Heart left ventricle (tissue), 16 donors: ENCODE data around the gene GRIA3. TPM values are rescaled to one million over a fixed set of nuclear protein-coding genes. Genes with fewer than 3 reads are reported as not detected.

ENCODE experiments used
- ATAC-seq, 4 donors: fragments of 200-7000 bp; cut with Tn5 transposase; one replicate each; pipeline ENCODE4 v1.9.1; 2020 to 2022; ENCODE audit warnings: moderate library complexity in 4 of 4, mild to moderate bottlenecking in 3 of 4, moderate number of reproducible peaks in 1 of 4
- DNase-seq, 5 donors: peaks; one replicate each; pipeline ENCODE4 v3.0.0-alpha.2; 2020
- H3K27ac ChIP-seq, 12 donors: fragments of 200-600 bp; sonication (generic) in 4 of 12; one replicate each; pipeline versions ENCODE4 v1.5.0 to v1.8.0; 2016 to 2022; ENCODE audit warnings: mild to moderate bottlenecking in 2 of 12
- H3K27me3 ChIP-seq, 9 donors: fragments of 200-600 bp; sonication (generic) in 2 of 9; one replicate each; pipeline versions ENCODE4 v1.5.1 to v1.8.0; 2016 to 2022; ENCODE audit warnings: mild to moderate bottlenecking in 3 of 9
- H3K36me3 ChIP-seq, 9 donors: fragments of 200-600 bp; sonication (generic) in 2 of 9; one replicate each; pipeline versions ENCODE4 v1.5.0 to v1.8.0; 2018 to 2022; ENCODE audit warnings: mild to moderate bottlenecking in 2 of 9
- H3K4me1 ChIP-seq, 12 donors: fragments of 200-600 bp; sonication (generic) in 4 of 12; one replicate each; pipeline versions ENCODE4 v1.5.0 to v1.8.0; 2016 to 2022; ENCODE audit warnings: mild to moderate bottlenecking in 3 of 12
- H3K4me3 ChIP-seq, 12 donors: fragments of 200-600 bp; sonication (generic) in 4 of 12; one replicate each; pipeline versions ENCODE4 v1.5.0 to v1.8.0; 2017 to 2022; ENCODE audit warnings: mild to moderate bottlenecking in 9 of 12, moderate library complexity in 4 of 12
- H3K9me3 ChIP-seq, 12 donors: fragments of 200-600 bp; sonication (generic) in 4 of 12; one replicate each; pipeline versions ENCODE4 v1.5.0 to v1.8.0; 2016 to 2022; ENCODE audit warnings: mild to moderate bottlenecking in 1 of 12
- CTCF ChIP-seq, 12 donors: fragments of 200-600 bp; sonication (generic) in 4 of 12; IDR thresholded peaks; one replicate each; pipeline versions ENCODE4 v1.5.0 to v1.8.0; 2018 to 2022; ENCODE audit warnings: antibody characterized with exemption in 12 of 12, mild to moderate bottlenecking in 5 of 12
- POLR2A ChIP-seq, 2 donors: fragments of 450-650 bp; IDR thresholded peaks; one replicate each; pipeline ENCODE4 v1.6.1; 2017; ENCODE audit warnings: antibody characterized with exemption in 2 of 2, mild to moderate bottlenecking in 2 of 2, moderate library complexity in 2 of 2
- WGBS, 4 donors: extraction: QIAGEN DNeasy Blood & Tissue Kit in 2 of 4; methylation state at CpG; one replicate each; pipeline versions ENCODE4 v1.1.5 to v1.1.7; 2013 to 2018; 5-methylcytosine and 5-hydroxymethylcytosine counted together
- intact Hi-C, 10 donors: fragments of 100-400 bp; cut with DNase I; formaldehyde crosslinking; loops; one replicate each; pipeline versions ENCODE4 v1.11.1 to v1.14.2; 2022
- polyA plus RNA-seq, 2 donors: library from polyadenylated mRNA; stranded (reverse); fragments of 200-250 nt; gene quantifications; one replicate each; pipeline ENCODE4 v1.2.3, GENCODE V29; 2013
- total RNA-seq, 9 donors: library from RNA; depleted of rRNA in 2 of 9; stranded (reverse); fragments of >200 nt in 2 of 9; fragmentation: NEBNext Ultra II Directional in 3 of 9; extraction: Animal tissue kit (Norgen Biotek cat#: 25700) in 3 of 9; gene quantifications; one replicate each; pipeline versions ENCODE4 v1.1.0 to v1.2.4, GENCODE V29; 2016 to 2023
- donor health status: ischemic (EF 13 %, LVEDD 7.1; RV severe dilation, severe dysfunction).
- donor health status: healthy with polysubstance abuse.
- donor health status: DM: no; HTN: yes; CAD: no.
- donor health status: DM: no; HTN: no; CAD: no.
- donor health status: ischemic (EF 25% LVEDD 6.9; RV normal size, moderate dysfunction).
- donor health status: ischemic (EF 25% LVEDD 5.7; RV mildly dilated, moderate dysfunction).
- donor health status: healthy.
- donor health status: DM: yes; HTN: yes; CAD: no.
- donor health status: ischemic (EF 35%, LVEDD 5.7; RV mildly dilated, moderate dysfunction).
- donor health status: nonischemic (EF 11% LVEDD 7.7; RV severe dilation, severe dysfunction).
- donor health status: DM: yes; HTN: yes; CAD: no.
- donor health status: PGD.
- donor health status: ischemic (EF 29% LVEDD 5.4; RV normal size, mild dysfunction).
- donor health status: nonischemic (EF 23%, LVEDD 6.1; RV moderate dilation, normal function).

Gene GRIA3
- total and polyA plus RNA-seq, 11 donors, result 0.07 to 12.9 (median 1.00) TPM

GRCh38 chrX:123408821-123409737 is 225.0 kb downstream of the GRIA3 start:
- no peak for DNase-seq
- no peak overlapping the region for H3K4me3 ChIP-seq
- WGBS, 4 donors, result 34 to 78% (median 63%) methylated on average over 1 of the region's 1 CpG
- H3K27ac ChIP-seq, result peak overlapping the region in 1 of 12 donors; percentile 29
- no peaks in the 10 kb centered on the region for H3K27me3 ChIP-seq
- TF ChIP-seq CTCF (IDR thresholded peaks at IDR 0.05) (no peak), POLR2A (IDR thresholded peaks at IDR 0.05) (no peak)
- H3K36me3 ChIP-seq, result no peaks in the 10 kb centered on the region
- intact Hi-C loops, result no loop called here
- H3K4me1 ChIP-seq, result peaks cover 0 to 10% (median 0%) of the 10 kb centered on the region in 12 donors
- no peaks in the 10 kb centered on the region for H3K9me3 ChIP-seq
- no peak for ATAC-seq

GRCh38 chrX:123422875-123423274 is 238.8 kb downstream of the GRIA3 start:
- ATAC-seq, result peak in 1 of 4 donors; percentile 44
- DNase-seq, result peak in 1 of 5 donors; percentile 15
- intact Hi-C loops, result loop anchor here in 3 of 10 donors (5.0 to 10.0 kb wide), 2 partner anchors 238 to 251 kb away; partner anchors contain the start of gene GRIA3 (in 2 of the 3)
- 0 to 22% (median 8%) methylated on average over 1 of the region's 1 CpG for WGBS, 4 donors
- Histone ChIP-seq H3K4me1 (no peaks in the 10 kb centered on the region), H3K27ac (no peak overlapping the region), H3K36me3 (no peaks in the 10 kb centered on the region), H3K4me3 (no peak overlapping the region), H3K9me3 (no peaks in the 10 kb centered on the region), H3K27me3 (no peaks in the 10 kb centered on the region)
- TF ChIP-seq POLR2A (IDR thresholded peaks at IDR 0.05) (no peak), CTCF (IDR thresholded peaks at IDR 0.05) (peak; percentile 17 to 68 (median 52))

- intact Hi-C loops, result loop anchor here in 3 of 10 donors (5.0 to 10.0 kb wide), 2 partner anchors 240 to 252 kb away; partner anchors contain the start of gene GRIA3 (in 2 of the 3)
- DNase-seq (no peak), ATAC-seq (no peak)
- no peak overlapping the region for H3K4me3 ChIP-seq
- H3K4me1 ChIP-seq, result no peaks in the 10 kb centered on the region
- no peak for TF ChIP-seq CTCF (IDR thresholded peaks at IDR 0.05)
- no peak for TF ChIP-seq POLR2A (IDR thresholded peaks at IDR 0.05)
- no peaks in the 10 kb centered on the region for H3K9me3 ChIP-seq
- H3K36me3 ChIP-seq, result no peaks in the 10 kb centered on the region
- H3K27ac ChIP-seq, result no peak overlapping the region
- H3K27me3 ChIP-seq, result no peaks in the 10 kb centered on the region
Measured at GRCh38 chrX:123424546-123424945, 240.5 kb downstream of the GRIA3 start.

- no peak for TF ChIP-seq POLR2A (IDR thresholded peaks at IDR 0.05)
- no peak for TF ChIP-seq CTCF (IDR thresholded peaks at IDR 0.05)
- WGBS, 4 donors, result 45 to 64% (median 56%) methylated on average over 2 of the region's 2 CpGs
- no peaks in the 10 kb centered on the region for H3K9me3 ChIP-seq
- H3K36me3 ChIP-seq, result no peaks in the 10 kb centered on the region
- DNase-seq (no peak), ATAC-seq (no peak)
- H3K4me3 ChIP-seq, result no peak overlapping the region
- no peaks in the 10 kb centered on the region for H3K27me3 ChIP-seq
- no peaks in the 10 kb centered on the region for H3K4me1 ChIP-seq
- intact Hi-C loops, result loop anchor here in 2 of 10 donors (10.0 kb wide), 1 partner anchor 241 kb away; the partner anchor contains the start of gene GRIA3 (in 2 of the 2)
- no peak overlapping the region for H3K27ac ChIP-seq
Measured at GRCh38 chrX:123425471-123425870, 241.4 kb downstream of the GRIA3 start.
